HG03442 (cell line): ENCODE measurements around the gene CTNNA3.
"Not testable (repeated sequence)": the region's sequence is repeated elsewhere in the genome, so short reads cannot be mapped to it uniquely, and the experiment has no call there.

Source experiments
- ATAC-seq: cut with Tn5 transposase; IDR thresholded peaks from one replicate; pipeline ENCODE4 v1.9.1; 2021; ENCODE audit warnings: mild to moderate bottlenecking, moderate library complexity; ENCODE audit not compliant: unreplicated experiment

CTNNA3 gene

DNA sequence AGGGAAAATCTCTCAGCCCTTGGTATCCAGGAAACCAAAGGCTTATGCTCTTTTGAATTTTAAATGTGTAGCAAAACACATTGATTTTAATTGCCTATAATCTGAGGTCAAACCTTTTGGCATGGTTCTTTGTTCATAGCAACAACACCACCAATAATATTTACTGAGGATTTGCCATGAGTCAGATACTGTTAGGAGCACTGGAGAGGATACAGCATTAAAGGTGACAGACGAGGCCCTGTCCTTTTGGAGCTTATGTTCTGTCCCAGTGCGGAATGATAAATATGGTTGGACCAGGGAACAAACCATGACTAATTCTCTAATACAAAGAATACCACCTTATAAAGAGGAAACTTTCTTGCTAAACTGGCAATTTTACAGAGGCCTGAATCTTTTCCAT, 176.6 kb downstream of the CTNNA3 start:
- no peak for ATAC-seq

DNA sequence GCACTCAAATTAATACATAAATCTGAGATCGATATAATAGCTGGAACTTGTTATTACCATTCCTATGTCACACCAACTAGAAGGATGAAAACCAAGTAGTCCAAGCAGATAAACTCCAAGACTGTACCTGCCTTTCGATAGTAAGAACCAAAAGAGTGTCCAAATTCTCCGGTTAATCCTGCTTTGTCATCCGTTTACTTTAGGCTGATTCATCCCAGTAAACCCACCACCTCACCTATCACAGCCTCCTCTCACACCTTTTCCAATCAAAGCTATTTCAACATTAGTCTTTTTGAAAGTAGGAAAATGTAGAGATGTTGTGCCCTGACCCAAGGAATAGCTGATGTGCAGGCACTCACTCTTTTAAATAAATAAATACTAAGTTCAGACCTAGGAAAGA, 177.2 kb downstream of the CTNNA3 start:
- ATAC-seq, result no peak

DNA sequence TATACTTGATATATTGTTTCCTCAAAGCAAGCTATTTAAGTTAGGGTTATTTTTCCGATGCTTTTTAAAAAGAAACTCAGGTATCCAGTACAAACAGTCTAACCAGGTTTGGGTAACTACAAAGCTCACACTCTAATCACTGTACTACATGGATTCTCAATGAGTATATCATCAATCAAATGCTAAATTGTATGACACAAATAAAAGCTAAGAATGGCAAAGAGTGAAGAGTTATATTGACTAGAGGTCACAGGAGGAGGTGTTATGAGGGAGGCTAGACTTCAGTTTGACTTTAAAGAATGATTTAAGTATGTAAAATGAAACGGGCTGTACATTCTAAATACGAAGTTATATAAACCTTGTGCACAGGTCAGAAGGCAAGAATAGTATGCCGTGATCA, 178.0 kb downstream of the CTNNA3 start:
- no peak for ATAC-seq

DNA sequence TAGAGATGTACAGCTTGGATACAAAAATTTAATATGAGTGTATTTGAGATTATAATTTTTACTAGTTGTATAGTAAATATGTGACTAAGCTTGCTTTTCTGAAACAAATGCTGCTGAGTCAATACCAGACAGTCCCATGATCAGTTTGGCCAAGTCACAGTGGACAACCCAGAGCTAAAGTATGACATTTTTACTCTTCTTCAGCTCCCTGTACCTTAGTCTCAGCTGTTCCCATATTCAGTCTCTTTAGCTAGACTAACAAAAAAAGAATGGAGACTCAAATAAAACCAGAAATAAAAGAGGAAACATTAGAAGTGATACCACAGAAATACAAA, 189.3 kb downstream of the CTNNA3 start:
- no peak for ATAC-seq

DNA sequence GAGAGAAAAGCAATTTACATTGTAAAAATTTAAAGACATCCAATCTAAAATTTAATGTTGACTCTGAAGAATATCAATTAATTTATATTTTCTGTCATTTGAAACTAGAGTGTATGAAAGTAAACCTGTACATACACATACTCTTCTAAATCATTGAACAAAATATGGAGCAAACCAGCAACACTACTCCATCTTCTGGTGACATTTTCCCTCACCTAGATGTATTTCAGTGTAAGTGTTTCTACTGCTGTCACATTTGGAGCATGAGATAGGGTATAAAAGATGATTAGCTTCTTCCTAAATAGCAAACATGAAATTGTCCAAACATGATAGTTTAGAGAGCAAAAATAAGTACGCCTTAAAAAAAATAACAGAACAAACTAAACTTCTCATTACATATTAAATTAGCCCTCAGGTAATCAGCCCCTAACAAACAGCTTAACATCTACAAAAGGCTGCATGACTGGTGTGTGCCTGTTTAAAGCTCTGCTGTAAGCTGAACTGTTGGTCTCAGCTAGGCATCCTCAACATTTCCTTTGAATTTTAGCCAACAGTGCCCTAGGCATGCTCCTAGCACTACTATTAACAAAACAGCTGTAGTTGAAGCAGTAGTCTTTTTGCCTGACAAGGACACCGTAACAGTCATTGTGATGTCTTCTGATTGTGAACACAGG, 189.8 kb downstream of the CTNNA3 start:
- ATAC-seq, result no peak

DNA sequence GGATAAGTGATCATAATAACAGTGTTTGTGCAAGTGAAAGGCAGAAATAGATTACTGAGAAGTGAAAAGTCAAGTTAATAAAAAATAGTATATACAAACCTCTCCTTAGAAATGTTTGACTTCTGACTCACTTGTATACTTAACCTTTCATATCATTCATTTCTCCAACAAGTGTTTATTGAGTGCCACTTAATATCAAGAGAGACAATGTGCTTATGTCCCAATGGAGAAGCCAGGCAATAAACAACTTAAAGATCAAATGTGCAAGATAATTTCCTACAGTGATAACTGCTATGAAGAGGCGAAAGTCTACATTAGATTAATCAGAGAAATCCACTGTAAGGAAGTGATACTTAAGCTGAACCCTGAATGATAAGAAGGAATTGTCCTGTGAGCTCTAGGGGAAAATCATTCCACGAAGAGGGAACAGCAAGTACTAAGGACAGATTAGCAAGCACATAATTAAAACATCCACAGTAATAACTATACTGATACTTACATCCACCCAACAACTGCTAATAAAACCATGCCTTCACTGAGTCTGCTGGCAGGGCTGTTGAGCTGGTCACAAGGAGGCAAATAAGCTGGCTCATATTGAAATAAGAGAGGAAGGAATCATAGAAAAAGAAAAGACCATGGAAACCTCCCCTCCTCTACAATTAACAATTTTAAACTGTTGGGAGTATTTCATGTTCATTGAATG, 203.5 kb downstream of the CTNNA3 start:
- ATAC-seq, result no peak

DNA sequence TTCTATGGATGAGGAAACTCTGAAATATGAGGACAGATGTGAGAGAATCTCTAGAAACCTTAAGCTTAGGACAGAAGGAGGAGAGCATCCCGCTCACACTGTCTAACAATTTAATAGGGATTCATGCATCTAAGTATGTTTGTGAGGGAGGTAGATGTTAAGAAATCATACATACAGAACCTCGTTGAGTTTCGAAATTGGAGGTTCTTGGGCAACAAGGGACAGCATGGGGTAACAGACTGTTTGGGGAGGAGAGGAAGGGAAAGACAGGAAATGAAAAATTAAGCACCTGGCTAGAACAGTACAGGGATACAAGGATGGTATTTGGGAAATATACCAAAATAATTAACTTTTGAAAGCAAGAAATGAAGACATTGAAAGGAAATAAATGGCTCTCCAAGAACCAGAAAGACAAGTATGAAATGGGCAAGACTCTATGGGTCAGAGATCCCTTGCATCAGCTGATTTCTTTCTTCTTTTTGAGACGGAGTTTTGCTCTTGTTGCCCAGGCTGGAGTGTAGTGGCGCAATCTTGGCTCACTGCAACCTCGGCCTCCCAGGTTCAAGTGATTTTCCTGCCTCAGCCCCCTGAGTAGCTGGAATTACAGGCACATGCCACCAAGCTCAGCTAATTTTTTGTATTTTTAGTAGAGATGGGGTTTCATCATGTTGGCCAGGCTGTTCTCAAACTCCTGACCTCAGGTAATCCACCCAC, 207.9 kb downstream of the CTNNA3 start:
- no peak for ATAC-seq

DNA sequence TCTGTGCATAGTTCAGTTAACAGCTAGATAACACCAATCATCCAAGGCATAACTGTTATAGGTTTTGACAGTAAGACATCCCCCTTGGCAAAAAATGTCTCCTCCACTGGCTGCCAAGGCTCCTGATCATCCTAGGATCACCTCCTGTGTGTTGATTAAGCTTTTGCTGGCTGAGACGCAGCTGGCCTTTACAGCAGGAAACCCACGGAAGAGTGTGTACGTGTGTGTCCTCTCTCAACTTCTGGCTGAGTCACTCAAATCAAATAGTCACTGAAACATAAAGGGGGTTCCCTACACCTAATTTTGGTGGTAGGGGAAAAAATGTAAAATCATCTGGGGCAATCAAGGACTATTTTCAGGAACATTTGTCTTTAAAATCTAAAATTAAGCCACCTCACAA, 208.8 kb downstream of the CTNNA3 start:
- no peak for ATAC-seq

DNA sequence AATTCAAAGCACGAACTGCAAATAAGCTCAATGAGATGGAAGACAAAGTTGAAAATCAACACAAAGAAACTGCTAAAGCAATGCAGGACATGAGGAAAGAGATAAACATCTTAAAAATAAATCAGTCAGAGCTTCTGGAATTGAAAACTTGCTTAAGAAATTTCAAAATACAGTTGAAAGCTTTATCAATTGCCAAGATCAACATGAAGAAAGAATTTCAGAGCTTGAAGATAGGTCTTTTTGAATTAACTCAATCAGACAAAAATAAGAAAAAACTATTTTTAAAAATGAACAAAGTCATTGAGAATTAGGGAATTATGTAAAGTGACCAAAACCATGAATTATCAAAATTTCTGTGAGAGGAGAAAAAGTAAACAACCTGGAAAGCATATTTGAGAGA, 218.1 kb downstream of the CTNNA3 start:
- no peak for ATAC-seq

DNA sequence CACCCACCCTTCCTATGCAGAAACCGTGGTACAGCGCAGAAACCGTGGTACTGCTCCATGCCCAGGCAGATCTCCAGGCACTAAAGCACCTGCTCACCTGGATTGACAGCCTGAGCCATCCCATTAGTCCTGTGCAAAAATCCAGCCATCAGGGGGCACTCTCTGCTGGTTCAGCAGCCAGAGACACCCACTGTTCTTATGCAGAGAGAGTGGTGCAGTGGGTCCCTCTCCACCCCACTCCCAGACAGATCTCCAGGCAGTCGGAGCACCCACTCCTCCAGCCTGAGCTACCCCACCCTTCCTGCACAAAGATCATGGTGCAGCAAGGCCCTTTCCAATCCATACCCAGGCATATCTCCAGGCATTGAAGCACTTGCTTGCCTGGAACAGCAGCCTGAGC, 219.8 kb downstream of the CTNNA3 start:
- no peak for ATAC-seq

DNA sequence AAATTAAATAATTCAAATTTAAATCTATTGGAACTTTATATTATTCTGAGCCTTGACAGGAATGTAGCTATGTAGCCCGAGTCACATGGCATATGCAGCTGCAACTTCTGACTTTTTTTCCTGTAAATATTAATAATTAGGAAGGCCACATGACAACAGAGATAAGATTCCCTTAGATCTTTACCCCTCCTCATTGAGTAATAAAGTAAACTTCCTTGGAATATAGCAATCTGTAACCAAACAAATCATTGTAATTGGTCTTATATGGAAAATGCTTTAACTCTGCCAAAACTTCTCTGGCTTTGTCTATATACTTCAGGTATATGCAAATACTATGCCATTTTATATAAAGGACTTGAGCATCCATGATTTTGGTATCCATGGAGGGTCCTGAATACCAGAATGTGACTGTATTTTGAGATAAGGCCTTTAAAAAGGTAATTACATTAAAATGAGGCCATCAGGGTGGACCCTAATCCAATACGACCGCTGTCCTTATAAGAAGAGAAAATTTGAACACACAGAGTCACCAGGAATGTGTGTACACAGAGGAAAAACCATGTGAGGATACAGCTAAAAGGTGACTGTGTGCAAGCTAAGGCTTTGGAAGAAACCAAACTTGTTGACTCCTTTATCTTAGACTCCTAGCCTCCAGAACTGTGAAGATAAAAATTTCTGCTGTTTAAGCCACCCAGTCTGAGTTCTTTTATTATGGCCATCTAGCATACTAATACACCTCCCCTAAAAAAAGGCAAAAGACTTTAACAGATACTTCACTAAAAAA, 222.0 kb downstream of the CTNNA3 start:
- ATAC-seq, result no peak

DNA sequence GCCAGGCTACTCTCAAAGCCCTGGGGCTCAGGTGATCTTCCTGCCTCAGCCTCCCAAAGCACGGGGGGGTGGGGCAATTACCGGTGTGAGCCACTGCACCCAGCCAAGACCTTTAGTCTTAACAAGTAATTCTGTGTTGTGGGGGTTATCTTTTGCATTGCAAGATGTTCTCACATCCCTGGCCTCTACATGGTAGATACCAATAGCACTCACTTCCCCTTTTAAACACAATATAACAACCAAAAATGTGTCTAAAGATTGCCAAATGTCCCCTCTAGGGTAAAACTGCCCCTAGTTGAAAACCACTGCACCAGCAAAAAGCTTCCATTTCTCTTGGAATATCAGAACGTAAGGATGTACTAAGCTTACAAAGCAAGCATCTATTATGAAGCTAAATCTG, 225.0 kb downstream of the CTNNA3 start:
- no peak for ATAC-seq

DNA sequence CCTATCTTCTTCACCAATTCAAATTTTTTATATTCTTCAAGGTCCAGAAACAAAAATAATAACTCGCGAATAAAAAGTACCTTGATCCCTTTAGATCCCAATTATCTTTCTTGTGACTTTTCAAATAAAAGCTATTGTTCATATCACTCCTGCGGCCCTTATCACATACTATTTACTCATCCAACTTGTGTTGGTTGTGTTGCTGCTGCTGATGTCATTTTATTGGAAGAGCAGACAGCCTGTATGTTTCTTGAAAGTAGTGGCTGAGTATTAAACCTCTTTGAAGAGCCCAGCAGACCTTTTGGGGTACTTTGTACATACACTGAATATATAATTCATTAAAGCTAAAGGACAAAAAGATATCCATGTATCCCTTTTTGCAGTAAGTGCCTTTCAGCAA, 231.7 kb downstream of the CTNNA3 start:
- no peak for ATAC-seq

DNA sequence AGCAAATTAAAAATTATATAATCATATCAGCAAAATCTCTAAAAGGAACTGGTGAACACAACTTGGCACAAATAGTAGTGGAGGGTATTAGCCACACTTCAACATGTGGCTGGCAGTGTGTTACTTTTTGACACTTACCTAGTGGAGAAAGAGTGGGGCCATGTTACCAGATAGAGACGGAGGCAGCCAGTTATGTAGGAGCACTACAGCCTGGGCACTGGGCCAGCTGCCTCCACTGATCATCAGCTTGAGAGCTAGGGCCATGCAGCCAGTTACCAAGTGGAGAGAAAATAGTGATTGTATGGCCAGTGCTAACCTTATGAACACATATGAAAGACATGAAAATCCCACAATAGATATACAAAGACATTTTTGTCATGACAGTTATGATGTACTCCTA, 243.1 kb downstream of the CTNNA3 start:
- no peak for ATAC-seq

DNA sequence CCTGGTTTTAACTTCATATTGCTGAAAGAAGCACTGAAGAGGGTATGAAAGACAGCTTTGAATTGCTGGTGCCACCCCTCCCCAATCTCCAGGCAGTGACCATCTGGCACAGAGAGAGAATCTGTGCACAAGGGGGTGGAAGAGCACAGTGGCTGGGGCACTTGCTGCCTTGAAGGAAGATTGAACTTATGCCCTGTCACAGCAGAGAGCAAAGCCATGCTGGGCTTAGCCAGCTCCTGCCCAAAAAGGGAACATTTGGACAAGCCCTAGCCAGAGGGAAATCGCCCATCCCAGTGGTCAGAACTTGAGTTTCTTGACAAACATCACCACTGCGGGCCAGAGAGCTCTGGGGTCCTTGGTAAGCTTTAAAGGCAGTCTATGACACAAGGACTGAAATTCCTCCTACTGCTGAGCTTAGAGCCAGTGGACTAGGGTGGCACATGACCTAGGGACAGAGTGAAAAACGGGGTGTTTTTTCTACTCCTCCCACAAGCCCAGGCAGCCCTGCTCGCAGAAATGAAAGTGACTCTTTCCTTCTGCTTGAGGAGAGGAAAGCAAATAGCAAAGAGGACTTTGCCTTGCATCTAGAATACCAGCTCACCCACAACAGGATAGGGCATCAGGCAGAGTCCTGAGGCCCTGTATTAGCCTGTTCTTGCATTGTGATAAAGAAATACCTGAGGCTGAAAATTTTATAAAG, 257.2 kb downstream of the CTNNA3 start:
- ATAC-seq, result no peak

DNA sequence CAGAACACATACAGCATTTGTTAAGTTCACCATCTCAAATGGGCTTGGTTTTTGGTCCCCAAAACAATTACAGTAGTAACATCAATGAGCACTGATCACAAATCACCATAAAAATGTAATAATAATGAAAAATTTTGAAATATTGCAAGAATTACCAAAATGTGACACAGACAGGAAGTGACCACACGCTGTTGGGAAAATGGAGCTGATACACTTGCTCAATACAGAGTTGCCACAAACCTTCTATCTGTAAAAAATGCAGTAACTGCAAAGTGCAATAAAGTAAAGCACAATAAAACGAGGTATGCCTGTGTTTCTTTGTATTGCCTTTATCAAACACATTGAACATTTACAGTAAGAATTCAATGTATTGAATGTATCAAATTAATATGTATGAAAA, 262.7 kb downstream of the CTNNA3 start:
- ATAC-seq, result no peak

DNA sequence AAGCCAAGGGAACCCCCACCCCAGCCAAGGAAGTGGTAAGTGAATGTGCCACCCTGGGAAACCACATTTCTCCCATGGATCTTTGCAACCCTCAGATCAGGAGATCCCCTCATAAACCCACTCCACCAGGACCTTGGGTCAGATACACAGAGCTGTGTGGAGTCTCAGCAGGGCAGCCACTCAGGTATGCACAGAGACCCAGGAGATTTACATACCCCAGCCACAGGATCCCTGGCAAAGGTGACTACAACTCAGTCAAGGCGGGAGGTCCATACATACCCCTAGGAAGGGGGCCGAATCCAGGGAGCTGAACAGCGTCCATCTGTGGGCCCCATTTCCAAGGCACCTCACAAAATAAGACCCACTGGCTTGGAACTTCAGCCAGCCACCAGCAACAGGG, 293.4 kb downstream of the CTNNA3 start:
- ATAC-seq, result no peak

DNA sequence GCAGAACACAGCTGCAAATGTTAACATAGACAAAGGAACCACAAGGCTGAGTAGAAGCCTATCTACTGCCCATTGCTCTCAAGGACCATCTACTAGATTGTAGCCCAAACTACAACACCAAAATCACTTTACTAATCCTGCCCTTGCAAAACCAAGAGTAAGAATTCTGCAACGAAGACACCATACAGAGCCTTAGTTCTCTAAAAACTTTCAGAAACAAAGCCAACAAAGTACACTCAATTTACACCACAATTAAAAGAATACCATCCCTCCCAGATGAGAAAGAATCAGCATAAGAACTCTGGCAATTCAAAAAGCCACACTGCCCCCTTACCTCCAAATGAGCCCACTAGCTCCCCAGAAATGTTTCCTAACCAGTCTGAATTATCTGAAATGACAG, 294.3 kb downstream of the CTNNA3 start:
- no peak for ATAC-seq

DNA sequence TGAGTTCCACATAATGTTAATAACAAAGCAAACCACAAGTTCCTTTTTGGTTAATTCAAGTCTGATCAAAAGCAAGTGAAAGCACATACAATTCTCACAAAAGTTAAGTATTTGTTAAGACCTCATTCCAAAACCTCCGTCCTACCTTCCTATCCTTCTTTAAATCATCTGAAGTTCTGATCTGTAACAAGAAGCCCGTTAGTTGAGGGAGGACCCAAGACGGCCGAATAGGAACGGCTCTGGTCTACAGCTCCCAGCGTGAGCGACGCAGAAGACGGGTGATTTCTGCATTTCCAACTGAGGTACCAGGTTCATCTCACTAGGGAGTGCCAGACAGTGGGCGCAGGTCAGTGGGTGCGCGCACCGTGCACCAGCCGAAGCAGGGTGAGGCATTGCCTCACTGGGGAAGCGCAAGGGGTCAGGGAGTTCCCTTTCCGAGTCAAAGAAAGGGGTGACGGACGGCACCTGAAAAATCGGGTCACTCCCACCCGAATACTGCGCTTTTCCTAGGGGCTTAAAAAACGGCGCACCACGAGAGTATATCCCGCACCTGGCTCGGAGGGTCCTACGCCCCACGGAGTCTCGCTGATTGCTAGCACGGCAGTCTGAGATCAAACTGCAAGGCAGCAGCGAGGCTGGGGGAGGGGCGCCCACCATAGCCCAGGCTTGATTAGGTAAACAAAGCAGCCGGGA, 309.0 kb downstream of the CTNNA3 start:
- not testable (repeated sequence) for ATAC-seq

DNA sequence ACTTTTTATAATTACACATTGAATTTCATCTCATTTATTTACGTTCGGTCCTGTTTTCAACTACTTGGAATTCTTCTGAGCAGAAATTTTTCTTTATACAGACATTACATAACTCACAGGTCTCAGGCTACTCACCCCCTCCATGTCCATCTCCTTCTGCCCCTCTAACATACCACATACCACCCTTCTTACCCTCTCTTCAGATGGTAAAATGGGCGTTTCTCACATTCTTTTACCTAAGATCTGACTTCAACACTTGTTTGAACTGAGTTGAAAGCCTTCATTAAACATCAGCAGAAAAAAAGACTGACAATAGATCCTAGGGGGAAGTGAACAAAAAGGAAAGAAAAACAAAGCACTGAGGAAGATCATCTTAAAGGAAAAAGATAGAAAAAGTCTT, 309.7 kb downstream of the CTNNA3 start:
- no peak for ATAC-seq
